Activated CD4-positive, alpha-beta T cell treated with anti-CD3 and anti-CD28 coated beads, Interleukin-2, amount 50 U/mL, for 1 hour (primary cell): ENCODE measurements around the gene NCOA3.

Experiments
- DNase-seq: peaks from one replicate; pipeline ENCODE4 v3.0.0-alpha.2; 2020

The NCOA3 gene

DNA sequence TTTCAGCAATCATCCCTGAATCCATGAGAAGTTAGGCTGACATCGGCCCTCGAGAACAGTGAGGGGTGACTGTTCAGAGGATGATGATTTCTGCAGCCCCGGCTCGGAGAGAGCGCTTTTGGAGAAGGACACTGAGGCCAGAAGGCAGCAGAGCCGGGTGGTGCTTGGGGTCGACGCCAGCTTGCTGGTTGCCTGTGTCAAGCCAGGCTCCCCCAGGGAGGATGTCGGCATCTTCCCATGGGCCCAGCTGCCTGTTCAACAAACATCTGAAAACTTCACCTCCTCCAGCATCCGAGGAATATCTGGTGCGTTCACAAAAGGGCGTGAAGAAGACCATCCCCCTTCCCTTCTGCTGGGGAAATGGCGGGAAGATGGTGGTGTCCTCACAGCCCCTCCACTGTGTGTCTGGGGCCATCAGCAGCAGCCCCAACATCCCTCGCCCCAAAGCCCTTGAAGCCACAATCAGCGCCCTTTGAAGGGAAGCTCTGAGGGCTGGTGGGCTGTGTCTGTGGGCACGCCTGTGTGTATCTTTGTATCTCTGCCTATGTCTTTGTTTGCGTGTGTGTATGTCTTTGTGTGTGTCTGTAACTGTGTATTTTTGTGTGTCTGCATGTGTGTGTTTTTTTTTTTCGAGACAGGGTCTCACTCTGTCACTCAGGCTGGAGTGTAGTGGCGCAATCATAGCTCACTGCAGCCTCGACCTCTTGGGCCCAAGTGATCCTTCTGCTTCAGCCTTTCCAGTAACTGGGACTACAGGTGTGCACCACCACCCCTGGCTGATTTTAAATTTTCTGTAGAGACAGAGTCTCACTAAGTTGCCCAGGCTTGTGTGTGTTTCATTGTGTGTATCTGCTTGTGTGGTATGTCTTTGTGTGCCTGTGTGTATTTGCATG is 185.7 kb downstream of the NCOA3 start:
- DNase-seq: no peak

DNA sequence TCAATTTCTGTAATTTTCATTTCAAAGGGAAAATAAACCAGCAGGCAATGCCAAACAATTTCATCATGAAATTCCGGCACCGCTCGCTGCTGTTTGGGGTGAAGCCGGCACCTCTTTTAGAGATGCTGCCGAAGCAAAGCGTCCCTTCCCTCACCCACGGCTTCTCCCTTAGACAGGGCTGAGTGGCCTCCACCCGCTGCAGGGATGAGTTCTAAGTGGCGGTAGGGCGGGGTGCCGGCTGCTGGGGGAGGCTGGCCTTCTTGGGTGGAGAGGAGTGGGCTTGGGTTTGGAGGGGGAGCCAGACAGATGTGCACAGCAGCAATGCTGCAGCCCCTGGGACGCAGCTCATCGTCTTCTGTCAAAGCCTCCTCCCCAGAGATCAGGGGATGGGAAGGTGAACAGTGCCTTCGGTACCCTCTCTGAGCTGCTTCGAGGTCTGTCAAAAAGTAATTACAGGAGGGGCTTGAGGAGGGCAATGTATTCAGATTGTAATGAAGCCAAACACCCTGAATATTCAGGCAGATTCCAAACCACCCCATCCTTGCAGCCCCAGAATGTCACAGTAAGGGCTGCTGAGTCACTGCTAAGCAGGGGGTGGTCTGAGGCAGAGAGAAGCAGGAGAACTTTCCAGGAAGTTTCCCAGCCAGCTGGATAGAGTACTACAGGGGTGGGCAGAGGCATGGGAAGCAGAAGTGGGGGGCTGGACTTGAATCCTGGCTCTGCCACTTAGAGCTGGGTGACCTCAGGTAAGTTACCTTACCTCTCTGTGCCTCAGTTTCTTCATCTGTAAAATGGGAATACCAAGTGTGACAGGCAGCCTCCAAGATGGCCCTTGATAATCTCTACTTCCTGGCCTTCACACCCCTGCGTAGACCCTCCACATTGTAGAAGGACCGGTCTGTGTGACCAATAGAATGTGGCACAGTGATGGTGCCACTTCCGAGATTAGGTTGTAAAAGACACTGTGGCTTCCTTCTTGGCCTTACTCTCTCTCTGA is 187.0 kb downstream of the NCOA3 start:
- no peak for DNase-seq

DNA sequence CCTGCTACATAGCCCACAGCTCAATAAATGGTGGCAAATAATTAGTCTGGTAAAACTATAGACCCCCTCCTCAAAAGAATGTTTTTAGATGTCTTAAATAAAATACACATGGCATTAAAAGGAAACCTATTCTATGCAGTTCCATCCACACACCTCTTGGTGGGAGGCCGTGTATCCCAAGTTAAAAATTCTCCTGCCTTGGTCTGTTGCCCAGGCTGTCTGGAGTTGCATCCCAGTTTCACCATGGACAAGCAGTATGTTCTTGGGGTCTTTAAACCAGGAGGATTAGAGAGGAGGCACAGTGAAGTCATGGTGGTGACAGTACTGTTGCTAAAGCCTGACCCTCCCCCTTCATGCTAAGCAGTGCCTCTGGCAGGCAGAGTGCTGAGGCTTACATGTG is 188.0 kb downstream of the NCOA3 start:
- DNase-seq: no peak

DNA sequence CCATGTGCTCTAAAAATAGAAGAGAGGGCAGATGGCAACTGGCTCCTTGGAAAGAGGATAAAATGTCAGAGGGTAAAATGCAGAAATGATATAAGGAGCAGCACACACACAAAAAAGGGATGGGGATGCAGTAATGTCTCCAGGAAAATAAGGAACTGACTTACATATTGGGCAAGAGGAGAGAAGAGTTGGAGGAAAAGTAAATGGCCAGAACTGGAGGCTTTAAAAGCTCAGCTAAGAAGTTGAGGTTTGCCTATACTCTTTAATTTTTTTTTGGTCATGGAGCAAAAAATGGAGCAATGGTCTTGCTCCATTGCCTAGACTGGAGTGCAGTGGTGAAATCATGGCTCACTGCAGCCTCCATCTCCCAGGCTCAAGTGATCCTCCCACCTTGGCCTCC is 189.9 kb downstream of the NCOA3 start:
- DNase-seq: no peak

DNA sequence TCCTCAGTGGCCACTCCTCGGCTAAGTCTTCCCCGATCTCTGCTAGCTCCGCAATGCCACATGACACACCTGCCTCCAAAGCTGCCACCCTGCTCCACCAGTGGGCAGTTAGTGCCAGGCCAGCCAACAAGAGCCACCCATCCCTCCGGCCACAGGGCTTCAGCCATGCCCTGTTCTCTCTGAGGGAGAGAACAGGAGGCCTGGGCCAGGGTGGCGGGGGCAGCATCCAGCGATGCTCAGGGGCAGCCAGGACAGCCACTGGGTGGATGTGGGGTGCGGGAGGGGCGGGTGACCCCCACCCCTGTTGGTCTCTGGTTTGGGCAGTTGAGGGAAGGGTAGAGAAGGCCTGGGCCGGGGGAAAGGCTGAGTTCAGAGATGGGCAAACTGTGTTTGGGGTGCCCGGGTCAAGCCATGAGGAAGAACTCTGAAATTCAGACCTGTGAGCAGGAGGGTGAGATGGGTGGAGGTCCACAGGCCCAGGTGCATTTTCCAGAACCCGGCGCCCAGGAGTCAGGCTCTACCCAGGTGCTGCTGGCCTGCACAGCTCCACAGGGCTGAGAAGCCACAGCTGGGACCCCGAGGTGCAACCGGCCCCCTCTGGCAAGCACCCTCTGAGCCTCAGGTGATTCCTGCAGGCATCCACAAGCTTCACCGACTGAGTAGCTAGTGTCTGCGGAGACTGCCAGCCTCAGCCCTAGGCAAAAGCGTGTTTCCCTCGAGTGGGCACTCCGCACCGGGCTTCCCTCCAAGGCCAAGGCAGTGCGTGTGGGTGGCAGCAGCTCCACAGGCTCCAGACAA is 192.5 kb downstream of the NCOA3 start:
- no peak for DNase-seq

DNA sequence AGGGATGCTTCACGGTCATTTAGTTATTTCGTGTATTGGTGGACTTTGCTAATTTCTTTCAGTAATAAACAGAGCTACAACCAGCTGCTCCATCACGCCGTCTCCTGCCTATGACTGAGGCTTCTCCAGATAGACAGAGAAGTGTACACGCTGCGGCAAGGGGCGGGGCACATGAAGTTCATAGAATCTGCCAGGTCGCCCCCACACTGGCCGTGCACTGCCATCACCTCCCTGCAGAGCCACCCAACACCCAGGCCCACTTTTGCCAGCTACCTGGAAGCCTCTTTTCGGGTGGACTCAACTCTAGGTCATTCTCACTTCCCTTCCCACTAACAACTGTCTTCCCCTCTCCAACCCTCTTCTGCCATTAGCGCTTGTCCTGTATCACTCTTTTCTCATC is 195.2 kb downstream of the NCOA3 start:
- DNase-seq: no peak

DNA sequence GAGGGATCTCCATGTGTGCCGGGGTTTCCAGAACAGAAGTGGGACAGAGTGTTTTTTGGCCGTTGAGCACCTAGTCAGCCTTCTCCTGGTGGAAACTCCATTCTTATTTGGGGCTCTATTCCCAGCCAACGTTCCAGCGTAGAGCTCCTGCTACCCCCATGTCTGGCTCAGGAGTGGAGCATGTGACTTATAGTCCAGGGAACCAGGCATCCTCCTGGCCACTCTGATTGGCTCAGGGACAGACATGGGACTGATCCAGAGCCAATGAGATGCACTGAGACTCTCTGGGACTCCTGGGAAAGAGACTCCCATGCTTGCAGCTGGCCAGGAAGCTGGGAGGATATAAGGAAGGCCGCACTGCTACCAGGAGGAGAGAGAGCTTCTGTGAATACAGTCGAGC is 196.5 kb downstream of the NCOA3 start:
- DNase-seq: no peak

DNA sequence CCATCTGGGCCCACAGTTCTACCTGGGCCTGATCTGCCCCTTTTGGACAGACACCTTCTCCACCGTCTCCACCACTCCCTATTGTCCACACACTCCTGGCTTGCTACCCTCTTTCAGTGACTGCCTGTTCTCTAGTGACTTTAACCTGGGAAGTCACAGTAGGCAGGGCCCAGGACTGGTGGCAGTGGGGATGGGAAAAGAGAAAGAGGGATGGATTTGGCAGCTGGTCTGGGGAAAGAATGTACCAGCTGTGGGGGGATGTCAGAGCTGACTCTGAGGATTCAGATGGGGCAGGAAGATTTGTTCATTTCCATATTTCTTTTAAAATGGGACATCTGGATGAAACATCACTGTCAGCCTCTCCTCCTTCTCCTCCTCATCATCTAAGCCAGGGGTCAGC is 198.1 kb downstream of the NCOA3 start:
- DNase-seq: no peak

DNA sequence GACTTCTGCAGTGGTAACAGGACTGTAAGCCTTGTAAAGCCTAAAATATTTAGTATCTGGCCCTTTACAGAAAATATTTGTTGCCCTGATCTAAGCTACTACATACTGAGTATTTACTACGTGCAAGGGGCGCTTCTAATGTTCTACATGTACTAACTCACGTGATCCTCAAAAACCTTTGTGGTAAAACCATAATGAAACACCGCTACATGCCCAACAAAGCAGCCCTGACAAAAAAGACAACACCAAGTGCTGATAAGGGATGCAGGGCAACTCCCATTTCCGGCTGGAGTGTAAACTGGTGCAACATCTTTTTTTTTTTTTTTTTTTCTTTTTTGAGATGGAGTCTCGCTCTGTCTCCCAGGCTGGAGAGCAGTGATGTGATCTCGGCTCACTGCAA is 198.6 kb downstream of the NCOA3 start:
- no peak for DNase-seq

DNA sequence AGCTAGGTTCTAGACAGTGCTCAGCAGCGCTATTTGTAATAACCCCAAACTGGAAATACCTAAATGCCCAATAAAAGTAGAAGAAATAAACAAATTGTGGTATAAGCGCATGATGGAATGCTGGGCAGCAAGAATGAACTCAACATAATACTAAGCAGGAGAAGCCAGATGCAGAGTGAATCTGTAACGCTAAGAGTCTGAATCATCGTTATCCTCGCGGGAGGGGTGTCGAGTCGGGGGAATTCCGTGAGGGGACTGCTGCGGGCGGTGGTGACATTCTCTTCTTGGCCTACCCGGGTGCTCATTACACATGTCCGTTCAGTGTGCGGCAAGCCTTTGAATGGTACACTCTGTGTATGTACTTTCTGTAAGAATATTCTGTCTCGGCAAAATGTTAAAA is 199.9 kb downstream of the NCOA3 start:
- no peak for DNase-seq

DNA sequence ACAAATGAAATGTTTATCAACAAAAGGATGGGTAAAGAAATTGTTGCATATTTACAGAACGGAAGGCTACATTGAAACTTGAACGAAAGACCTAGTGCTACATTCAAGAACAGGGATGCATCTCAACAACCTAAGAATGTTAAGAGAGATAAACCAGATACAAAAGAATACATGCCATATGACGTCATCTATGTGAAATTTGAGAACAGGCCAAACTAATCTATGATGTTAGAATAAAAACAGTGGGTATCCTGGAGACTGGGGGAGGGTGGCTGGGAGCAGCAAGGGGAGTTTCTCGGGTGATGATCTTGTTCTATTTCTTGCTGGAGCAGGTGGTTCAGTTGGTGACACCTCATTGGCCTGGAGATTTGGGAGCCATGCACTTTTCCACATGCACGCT is 202.1 kb downstream of the NCOA3 start:
- no peak for DNase-seq

DNA sequence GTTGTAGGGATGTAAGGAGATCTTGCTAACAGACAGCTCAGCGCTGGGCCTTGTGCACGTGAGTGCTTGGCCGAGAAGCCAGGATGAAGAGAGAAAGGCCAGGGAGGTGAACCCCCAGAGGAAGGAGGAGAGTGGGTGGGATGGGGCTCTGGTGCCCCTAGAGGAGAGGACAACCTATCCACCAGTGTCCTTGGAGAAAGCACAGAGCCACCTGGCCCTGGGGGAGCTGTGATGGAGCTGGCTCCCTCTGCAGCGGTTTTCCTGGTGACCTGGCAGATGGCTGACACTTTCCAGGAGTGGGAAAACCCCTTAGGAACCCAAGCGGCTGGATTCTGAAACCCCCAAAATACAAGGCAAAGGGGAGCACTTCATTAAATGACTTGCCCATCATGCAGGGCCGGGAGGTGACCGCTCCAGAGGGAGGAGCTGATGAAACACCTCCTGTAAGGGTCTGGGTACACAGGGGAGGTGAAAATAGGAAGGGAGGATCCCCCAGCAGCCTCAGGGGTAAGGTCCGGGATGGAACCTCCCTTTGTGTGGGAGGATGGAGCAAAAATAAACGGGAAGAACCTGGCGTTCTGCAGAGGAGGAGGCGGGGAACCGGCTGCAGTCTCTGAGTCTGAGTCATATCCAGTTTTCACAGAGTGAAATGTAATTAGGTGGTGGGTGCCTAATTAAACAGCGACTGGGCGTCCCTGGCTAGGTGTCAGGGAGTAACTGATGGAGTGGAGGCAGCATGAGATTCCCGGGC is 203.2 kb downstream of the NCOA3 start:
- DNase-seq: no peak

DNA sequence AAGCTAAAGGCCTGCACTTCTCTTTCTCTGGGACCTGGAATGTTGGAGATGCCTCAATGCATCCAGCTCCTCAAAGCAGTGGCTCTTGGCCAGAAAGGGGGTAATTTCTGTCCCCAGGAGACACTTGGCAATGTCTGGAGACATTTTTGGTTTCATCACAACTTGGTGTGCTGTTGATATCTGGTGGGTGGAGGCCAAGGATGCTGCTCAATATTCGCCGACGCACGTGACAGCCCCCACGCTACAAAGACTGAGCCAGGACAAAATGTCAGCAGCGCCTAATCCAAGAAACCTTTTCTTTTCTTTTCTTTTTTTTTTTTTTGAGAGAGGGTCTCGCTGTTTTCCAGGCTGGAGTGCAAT is 203.8 kb downstream of the NCOA3 start:
- no peak for DNase-seq

DNA sequence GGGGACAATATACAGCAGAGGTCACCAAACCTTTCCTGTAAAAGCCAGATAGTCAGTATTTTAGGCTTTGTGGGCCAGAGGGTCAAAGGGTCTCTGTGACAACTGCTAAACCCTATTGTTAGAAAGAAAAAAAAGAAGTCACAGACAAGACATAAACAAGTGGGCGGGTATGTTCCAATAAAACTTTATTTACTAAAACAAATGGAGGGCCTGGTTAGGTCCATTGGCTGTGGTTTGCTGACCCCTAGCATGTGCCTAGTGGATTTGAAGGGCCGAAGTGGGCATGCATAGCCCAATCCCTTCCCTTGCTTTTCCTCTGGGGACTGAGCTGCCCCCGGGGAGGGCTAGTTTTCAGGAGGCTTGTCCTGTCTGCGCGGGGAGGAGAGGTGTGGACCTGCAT is 204.7 kb downstream of the NCOA3 start:
- DNase-seq: no peak
